ENCODE results near the gene VOPP1. TPM values are rescaled to one million over a fixed set of nuclear protein-coding genes. Genes with fewer than 3 reads are reported as not detected.

Gene VOPP1
- total and polyA plus RNA-seq, 2 donors (not counting 3 experiments of a cell fraction or from before 2014, with no cell fraction given): 85.6 to 154 TPM

DNA sequence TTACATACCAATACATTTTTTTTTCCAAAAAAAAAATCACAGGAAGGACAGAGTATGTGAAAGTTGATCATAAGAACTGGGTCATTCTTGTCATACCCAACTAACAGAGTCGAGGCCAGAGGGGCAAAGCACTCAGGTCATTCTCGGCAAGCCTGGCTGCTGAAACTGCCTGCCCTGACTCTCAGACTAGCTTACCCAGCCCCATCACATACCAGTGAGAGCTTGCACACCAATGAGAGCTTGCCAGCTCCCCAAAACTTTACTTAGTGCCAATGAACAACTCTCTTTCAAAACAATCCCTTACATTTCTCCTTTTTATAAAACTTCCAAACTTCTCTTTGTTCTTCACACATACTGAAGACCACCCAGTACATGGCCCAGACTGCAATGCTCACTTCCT lies 48.9 kb downstream of the VOPP1 start:
- no peak overlapping the region for H2AFZ ChIP-seq (ENCODE audit: low read depth, low read length)
- H3K79me2 ChIP-seq (ENCODE audit: control insufficient read depth, insufficient read depth, low read length): peaks cover 73% of the 10 kb centered on the region
- H3K4me3 ChIP-seq (replicated peaks in 1 of 3; ENCODE audit: insufficient read depth in 1 of 3, low read depth in 1 of 3, low read length in 3 of 3): no peak overlapping the region
- dilution Hi-C loops (cut with MboI; ENCODE audit: extremely low pct_ligation_motif_present, low sequenced_read_pairs): no loop called here
- no peaks in the 10 kb centered on the region for H3K4me1 ChIP-seq (ENCODE audit: control insufficient read depth, extremely low read depth, insufficient read depth, low read length)
- no peaks in the 10 kb centered on the region for H3K27me3 ChIP-seq (ENCODE audit: control insufficient read depth in 2 of 2, insufficient read depth in 2 of 2, low read length in 2 of 2)
- no TSS peak for BruUV-seq (replicated peaks)
- no peak overlapping the region for H3K4me2 ChIP-seq (ENCODE audit: insufficient read depth, low read length)
- H3K9me1 ChIP-seq (replicated peaks; ENCODE audit: control insufficient read depth, extremely low read depth, insufficient read depth, low read length): no peaks in the 10 kb centered on the region
- intact Hi-C loops (cut with micrococcal nuclease): no loop called here
- ChIA-PET CTCF (interaction anchor here (1.5 to 2.1 kb wide), 2 partner anchors 8 to 11 kb away, joined by 4 to 7 read pairs; no protein-coding TSS in a partner anchor), POLR2A (no interaction called here)
- TF ChIP-seq JUN (IDR thresholded peaks at IDR 0.05; ENCODE audit: borderline replicate concordance, insufficient read depth, insufficient read length, low read depth): no peak
- TF ChIP-seq, protein P1, sequence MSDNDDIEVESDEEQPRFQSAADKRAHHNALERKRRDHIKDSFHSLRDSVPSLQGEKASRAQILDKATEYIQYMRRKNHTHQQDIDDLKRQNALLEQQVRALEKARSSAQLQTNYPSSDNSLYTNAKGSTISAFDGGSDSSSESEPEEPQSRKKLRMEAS (IDR thresholded peaks at IDR 0.05; ENCODE audit: insufficient read depth, insufficient read length): no peak
- TF ChIP-seq POLR2AphosphoS5 (IDR thresholded peaks at IDR 0.05; ENCODE audit: insufficient read depth, low read depth, low read length): no peak
- TF ChIP-seq GATA2 (IDR thresholded peaks at IDR 0.05; ENCODE audit: insufficient read depth, insufficient read length, low read depth, low read length): no peak
- TF ChIP-seq FOS (IDR thresholded peaks at IDR 0.05; ENCODE audit: borderline replicate concordance, insufficient read depth, low read length): no peak
- TF ChIP-seq, protein P2, sequence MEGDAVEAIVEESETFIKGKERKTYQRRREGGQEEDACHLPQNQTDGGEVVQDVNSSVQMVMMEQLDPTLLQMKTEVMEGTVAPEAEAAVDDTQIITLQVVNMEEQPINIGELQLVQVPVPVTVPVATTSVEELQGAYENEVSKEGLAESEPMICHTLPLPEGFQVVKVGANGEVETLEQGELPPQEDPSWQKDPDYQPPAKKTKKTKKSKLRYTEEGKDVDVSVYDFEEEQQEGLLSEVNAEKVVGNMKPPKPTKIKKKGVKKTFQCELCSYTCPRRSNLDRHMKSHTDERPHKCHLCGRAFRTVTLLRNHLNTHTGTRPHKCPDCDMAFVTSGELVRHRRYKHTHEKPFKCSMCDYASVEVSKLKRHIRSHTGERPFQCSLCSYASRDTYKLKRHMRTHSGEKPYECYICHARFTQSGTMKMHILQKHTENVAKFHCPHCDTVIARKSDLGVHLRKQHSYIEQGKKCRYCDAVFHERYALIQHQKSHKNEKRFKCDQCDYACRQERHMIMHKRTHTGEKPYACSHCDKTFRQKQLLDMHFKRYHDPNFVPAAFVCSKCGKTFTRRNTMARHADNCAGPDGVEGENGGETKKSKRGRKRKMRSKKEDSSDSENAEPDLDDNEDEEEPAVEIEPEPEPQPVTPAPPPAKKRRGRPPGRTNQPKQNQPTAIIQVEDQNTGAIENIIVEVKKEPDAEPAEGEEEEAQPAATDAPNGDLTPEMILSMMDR (IDR thresholded peaks at IDR 0.05; ENCODE audit: extremely low read depth in 1 of 2, insufficient read depth in 1 of 2, low read depth in 1 of 2, low read length in 2 of 2): no peak
- TF ChIP-seq EZH2 (IDR thresholded peaks at IDR 0.05; ENCODE audit: borderline replicate concordance, low read depth, low read length, severe bottlenecking): no peak
- TF ChIP-seq POLR2A (IDR thresholded peaks at IDR 0.05; ENCODE audit: low read depth, low read length): no peak
- TF ChIP-seq MYC (IDR thresholded peaks at IDR 0.05; ENCODE audit: low read depth, low read length): no peak
- no peak overlapping the region for H3K9ac ChIP-seq (replicated peaks; ENCODE audit: extremely low read depth, insufficient read depth, low read length)
- no peaks in the 10 kb centered on the region for H3K9me3 ChIP-seq (replicated peaks; ENCODE audit: control insufficient read depth, insufficient read depth, low read length)
- no peak for DNase-seq (ENCODE audit: low read depth, low spot score)
- no peak overlapping the region for H3K27ac ChIP-seq (ENCODE audit: insufficient read depth, low read depth, low read length)
- FAIRE-seq: peak; percentile 37
- no peaks in the 10 kb centered on the region for H4K20me1 ChIP-seq (replicated peaks; ENCODE audit: control insufficient read depth, extremely low read depth, insufficient read depth, low read length)
- peaks cover 0 to 10% of the 10 kb centered on the region in 2 experiments for H3K36me3 ChIP-seq (ENCODE audit: control insufficient read depth in 2 of 2, extremely low read depth in 1 of 2, insufficient read depth in 2 of 2, low read length in 2 of 2)
